Measurements from ENCODE around the gene GPR142. TPM values are rescaled to one million over a fixed set of nuclear protein-coding genes. Genes with fewer than 3 reads are reported as not detected.

Gene GPR142
- total and polyA plus RNA-seq, 2 of the 8 experiments (the other 6 are each of a cell fraction or from before 2014, with no cell fraction given) = 0.05 TPM; not detected in 1

DNA sequence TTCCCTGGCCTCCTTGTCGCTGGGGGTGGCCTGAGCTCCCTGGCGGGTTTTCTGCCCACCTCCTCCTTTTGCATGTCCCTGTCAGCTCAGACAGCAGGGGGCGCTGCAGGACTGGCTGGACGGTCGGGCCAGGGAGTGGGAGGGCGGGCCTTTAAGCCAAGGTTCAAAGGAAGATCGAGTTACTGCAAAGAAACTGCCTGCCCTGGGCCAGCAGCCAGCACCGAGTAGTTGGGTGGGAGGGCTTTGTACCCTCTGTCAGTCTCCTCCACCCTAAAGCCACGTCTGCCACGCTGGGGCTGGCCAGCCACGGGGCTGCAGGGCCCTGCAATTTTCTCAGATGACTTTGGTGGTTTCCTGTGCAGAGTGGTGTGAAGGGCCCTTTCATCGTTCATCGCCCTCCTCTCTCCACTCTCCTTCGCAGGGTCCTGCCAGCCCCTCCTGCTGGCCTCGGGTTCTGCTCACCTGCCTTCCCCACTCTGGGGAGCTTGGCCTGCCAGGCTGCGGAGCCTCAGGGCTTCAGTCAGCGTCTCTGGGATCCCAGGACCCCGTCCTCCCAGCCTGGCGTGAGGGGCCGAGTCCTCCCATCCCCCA is 12.3 kb downstream of the GPR142 start (continued):
- peak; percentile 44 for TF ChIP-seq TAF7 (optimal IDR thresholded peaks at IDR 0.05; ENCODE audit: borderline replicate concordance, low read depth, low read length)
- 0 out of 2 replicates have a peak, but pooled peaks have one; percentile 12 for TF ChIP-seq EGR1 (IDR thresholded peaks at IDR 0.05; ENCODE audit: borderline replicate concordance, low read depth, low read length)
- 0 out of 2 replicates have a peak, but pooled peaks have one; percentile 28 for TF ChIP-seq SP4 (IDR thresholded peaks at IDR 0.05; ENCODE audit: low read length)
- no peak for TF ChIP-seq SRF (IDR thresholded peaks at IDR 0.05; ENCODE audit: low read depth, low read length)
- peak; percentile 98 to 99 for TF ChIP-seq RAD21 (IDR thresholded peaks at IDR 0.05 in 1 of 2, conservative IDR thresholded peaks at IDR 0.05 in 1 of 2; ENCODE audit: low read depth in 2 of 2, low read length in 2 of 2)
- TF ChIP-seq RBBP5 (IDR thresholded peaks at IDR 0.05; ENCODE audit: borderline replicate concordance, low read depth, low read length) = no peak

All from H1 (cell line).